OCI-LY1 (cell line): ENCODE measurements around the gene SLC6A8.

Experiments used
- CTCF ChIP-seq: fragments of 200-600 bp; sonication (generic), shearing (Covaris generic); IDR thresholded peaks from 2 replicates; pipeline ENCODE4 v1.5.1; 2017; ENCODE audit warnings: mild to moderate bottlenecking, antibody characterized with exemption, low read length, moderate library complexity, mixed read lengths
- EZH2 ChIP-seq: fragments of 200-600 bp; sonication (generic), shearing (Covaris generic); IDR thresholded peaks from 2 replicates; pipeline ENCODE4 v1.8.0; 2017; ENCODE audit warnings: borderline replicate concordance, mixed run types, mild to moderate bottlenecking, antibody characterized with exemption, low read length, moderate library complexity, mixed read lengths

- TF ChIP-seq CTCF (no peak), EZH2 (no peak)
These were observed 19.1 kb downstream of the SLC6A8 start for GRCh38 chrX:153706799-153707198.
